GM21390 (cell line): ENCODE results near the gene PGLYRP2.

Source experiments
- ATAC-seq: cut with Tn5 transposase; IDR thresholded peaks from one replicate; pipeline ENCODE4 v1.9.1; 2021; ENCODE audit not compliant: unreplicated experiment

Gene PGLYRP2

GRCh38 chr19:15427991-15428471, 51.3 kb downstream of the PGLYRP2 start:
- ATAC-seq: no peak

GRCh38 chr19:15427350-15427700, 52.0 kb downstream of the PGLYRP2 start:
- no peak for ATAC-seq

DNA sequence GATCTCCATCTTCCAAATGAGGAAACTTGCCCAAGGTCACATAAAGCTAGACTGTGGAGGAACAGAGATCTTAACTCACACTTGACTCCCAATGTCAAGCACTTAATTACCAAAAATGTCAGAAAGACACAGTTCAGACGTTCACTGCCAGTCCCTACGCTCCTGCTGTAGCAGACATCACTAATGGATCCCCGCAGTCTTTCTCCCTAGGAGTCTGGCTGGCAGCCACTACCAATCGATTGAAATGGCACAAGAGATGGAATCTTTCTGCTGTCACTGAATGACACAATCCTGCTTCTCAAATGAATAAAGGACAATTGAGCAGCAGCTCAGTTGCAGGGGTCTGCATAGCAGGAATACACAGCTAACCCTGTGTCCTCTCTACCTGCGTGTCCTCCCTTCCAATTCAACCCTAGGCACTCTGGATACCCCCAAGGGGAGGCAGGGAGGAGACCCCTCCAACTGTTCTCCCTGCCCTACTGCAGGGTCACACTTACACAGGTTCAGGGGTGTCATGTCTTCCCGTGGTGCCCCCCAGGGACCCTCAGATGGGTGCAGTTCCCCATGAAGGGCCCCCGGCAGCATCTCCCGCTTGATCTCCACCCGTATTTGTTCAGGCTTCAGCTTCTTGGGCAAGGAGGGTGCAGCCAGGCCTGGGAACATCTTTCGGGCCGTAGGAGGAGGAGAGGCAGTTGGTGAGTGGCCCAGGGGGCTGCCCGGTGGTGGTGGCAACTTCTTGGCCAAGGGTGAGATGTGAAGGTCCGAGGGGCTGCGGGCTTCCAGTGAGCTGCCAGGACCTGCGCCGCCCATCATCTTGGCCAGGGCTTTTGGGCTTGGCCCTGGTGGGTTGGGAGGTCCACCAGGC, 52.6 kb downstream of the PGLYRP2 start:
- no peak for ATAC-seq

GRCh38 chr19:15425321-15425950, 53.9 kb downstream of the PGLYRP2 start:
- ATAC-seq: no peak

GRCh38 chr19:15424692-15425272, 54.5 kb downstream of the PGLYRP2 start:
- no peak for ATAC-seq

DNA sequence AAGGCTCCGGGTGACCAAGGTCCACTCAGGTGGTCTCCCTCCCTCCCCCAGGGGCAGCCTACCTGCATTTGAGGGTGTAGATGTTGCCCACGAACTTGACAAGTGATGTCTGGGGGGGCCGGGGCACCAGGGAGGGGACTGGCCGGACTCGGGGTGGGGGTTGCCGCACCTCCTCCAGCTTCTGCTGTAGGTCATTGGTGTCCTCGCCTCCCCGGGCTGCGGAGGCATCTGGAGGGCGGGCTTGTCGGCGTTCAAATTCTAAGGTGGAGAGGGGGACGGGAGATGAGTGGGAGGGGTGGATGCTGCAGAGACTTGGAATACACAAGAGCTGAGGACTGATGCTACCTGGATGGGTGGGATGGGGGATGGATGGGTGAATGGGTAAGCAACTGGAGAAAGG, 55.2 kb downstream of the PGLYRP2 start:
- ATAC-seq: no peak

- no peak for ATAC-seq
Measured at GRCh38 chr19:15423130-15423529, 56.2 kb downstream of the PGLYRP2 start.

DNA sequence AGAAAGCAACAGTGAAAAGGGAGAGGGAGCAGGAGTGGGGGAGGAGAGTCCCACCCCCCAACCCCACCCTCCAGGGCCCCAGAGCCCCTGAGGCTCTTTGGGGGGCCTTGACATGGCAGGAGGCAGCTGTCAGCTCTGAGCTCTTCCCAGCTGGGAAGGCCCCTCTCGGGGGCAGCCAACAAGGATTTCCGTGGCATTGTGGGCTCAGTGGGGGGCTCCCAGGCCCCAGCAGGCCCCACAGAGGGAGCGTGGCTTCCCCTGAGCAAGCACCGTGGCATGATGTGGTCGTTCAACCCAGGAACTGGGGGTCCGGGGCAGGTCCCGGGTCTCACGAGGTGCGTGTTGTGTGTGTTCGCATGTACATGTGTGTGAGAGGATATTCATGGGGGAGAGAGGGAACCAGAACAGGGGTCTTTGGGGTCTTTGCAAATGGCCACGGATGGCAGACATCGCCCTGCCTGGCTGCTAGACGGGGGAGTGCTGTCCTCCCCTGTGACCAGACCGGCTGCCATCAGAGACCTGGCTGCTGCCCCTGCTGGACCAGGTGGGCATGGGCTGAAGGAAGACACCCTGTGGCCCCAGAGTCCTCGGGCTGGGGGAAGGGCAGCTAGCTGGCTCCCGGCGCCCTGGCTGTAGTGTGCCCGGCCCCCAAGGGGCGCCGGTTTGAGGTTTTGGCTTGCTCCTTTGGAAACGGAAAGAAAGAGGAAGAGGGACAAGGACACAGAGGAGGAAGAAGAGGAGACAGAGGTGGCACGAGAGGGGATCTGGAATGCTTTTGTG, 56.8 kb downstream of the PGLYRP2 start:
- ATAC-seq: no peak

DNA sequence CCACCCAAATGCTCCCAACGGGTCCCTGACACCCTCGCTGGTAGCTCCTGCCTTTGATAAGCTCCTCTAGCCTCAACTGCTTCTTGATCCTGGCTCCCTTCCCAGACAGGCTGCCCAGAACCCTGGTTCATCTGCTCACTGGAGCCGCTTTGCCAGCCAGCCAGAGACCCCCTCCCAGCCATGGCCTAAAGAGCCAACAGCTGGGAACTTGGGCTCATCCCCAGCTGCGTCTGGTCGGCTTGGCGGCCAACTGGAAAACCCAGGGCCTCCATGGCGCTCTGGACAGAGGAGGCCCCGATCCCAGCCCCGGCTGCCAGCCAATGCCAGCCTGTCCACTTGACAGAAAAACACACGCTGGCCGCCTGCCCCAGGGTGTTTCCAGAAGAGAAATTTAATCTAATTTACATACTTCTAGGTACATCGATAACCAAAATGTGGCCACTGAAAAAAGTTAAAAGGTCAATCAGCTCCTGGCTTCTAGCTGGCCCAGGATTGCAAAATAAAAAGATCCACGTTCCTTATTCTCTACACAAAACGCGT, 57.5 kb downstream of the PGLYRP2 start:
- no peak for ATAC-seq

- ATAC-seq: no peak
Measured at GRCh38 chr19:15421136-15421695, 58.1 kb downstream of the PGLYRP2 start.

DNA sequence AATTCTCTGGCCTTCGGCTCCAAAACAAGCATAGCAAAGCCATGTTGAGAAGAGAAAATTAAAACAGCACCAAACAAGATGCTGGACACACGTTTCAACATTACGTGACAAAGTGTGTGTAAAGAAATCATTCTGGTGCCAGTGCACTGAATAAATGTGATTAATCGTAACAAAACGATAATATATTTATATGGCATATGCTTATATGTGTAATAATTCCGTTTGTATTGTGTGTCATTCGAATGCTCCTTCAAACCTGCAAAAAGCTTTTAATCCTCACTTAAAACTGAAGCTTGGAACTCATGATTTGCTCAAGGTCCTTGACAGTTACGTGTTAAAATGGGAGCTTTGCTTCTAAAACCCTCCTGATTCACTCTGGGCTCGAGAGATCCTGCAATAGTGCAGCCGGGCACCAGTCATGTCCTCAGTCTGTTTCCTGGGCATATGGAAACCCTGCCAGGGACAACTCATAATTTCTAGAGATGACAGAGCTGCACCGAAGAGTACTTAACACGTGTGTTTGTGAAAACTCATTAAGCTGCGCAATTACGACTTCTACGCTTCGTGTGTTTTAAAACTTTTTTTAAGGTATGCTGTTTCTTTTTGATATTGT, 59.8 kb downstream of the PGLYRP2 start:
- no peak for ATAC-seq
